Measurements from ENCODE around the gene FOXP1.

Gene FOXP1

DNA sequence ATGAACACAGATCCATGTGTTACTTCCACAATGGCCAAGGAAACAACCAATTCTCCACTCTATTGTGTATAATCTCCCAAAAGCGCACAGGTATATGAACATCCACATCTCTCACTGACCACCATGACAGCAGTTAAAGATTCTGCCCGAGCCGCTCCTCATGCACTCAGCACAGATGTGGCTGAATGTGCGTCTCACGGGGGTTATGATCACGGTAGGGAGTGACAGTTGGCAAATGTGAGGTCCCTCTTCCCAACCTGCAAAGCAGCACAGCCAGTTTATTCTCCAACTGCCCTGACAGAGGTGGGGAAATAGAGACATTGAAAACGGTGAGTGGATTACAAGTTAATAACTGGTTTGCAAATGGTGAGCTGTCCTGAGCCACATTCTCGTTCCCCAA is 17.6 kb downstream of the FOXP1 start:
- POLR2A ChIA-PET, result no interaction called here
- no peak for DNase-seq (ENCODE audit: extremely low spot score)
- CTCF ChIA-PET, result no interaction called here
- TF ChIP-seq ARNT (IDR thresholded peaks at IDR 0.05), result no peak
- no peak for TF ChIP-seq NFRKB (IDR thresholded peaks at IDR 0.05)
- no peak for TF ChIP-seq TARDBP (IDR thresholded peaks at IDR 0.05)
- no peak for TF ChIP-seq ZNF384 (IDR thresholded peaks at IDR 0.05)
- no peak for TF ChIP-seq CTBP1 (IDR thresholded peaks at IDR 0.05; ENCODE audit: borderline replicate concordance)
- TF ChIP-seq BHLHE40 (IDR thresholded peaks at IDR 0.05; ENCODE audit: borderline replicate concordance), result no peak
- no peak for TF ChIP-seq ELF4 (IDR thresholded peaks at IDR 0.05)
- TF ChIP-seq HDGF (IDR thresholded peaks at IDR 0.05; ENCODE audit: borderline replicate concordance), result no peak
- no peak for TF ChIP-seq FOXM1 (IDR thresholded peaks at IDR 0.05; ENCODE audit: borderline replicate concordance)
- no peak for TF ChIP-seq SP1 (IDR thresholded peaks at IDR 0.05)
- TF ChIP-seq FOXA1 (IDR thresholded peaks at IDR 0.05), result no peak
- TF ChIP-seq PKNOX1 (IDR thresholded peaks at IDR 0.05), result no peak
- TF ChIP-seq LEF1 (IDR thresholded peaks at IDR 0.05; ENCODE audit: borderline replicate concordance), result no peak

GRCh38 chr3:71565316-71565715 is 18.2 kb downstream of the FOXP1 start:
- ChIA-PET POLR2A (no interaction called here), CTCF (no interaction called here)
- TF ChIP-seq SUZ12 (IDR thresholded peaks at IDR 0.05) (no peak), NFRKB (IDR thresholded peaks at IDR 0.05) (no peak), TARDBP (IDR thresholded peaks at IDR 0.05) (no peak), SP1 (IDR thresholded peaks at IDR 0.05) (no peak), FOXA1 (IDR thresholded peaks at IDR 0.05) (no peak), PKNOX1 (IDR thresholded peaks at IDR 0.05) (no peak), HDGF (IDR thresholded peaks at IDR 0.05; ENCODE audit: borderline replicate concordance) (no peak), ARNT (IDR thresholded peaks at IDR 0.05) (no peak), LEF1 (IDR thresholded peaks at IDR 0.05; ENCODE audit: borderline replicate concordance) (no peak), CTBP1 (IDR thresholded peaks at IDR 0.05; ENCODE audit: borderline replicate concordance) (no peak)
- no peak for DNase-seq (ENCODE audit: extremely low spot score)

- no peak for DNase-seq (ENCODE audit: extremely low spot score)
- ChIA-PET POLR2A (interaction anchor here (0.8 kb wide), 1 partner anchor 19 kb away, joined by 3 read pairs; the partner anchor contains the start of gene FOXP1), CTCF (no interaction called here)
- TF ChIP-seq ARNT (IDR thresholded peaks at IDR 0.05) (no peak), HDGF (IDR thresholded peaks at IDR 0.05; ENCODE audit: borderline replicate concordance) (no peak), ZNF384 (IDR thresholded peaks at IDR 0.05) (no peak), BHLHE40 (IDR thresholded peaks at IDR 0.05; ENCODE audit: borderline replicate concordance) (no peak), SP1 (IDR thresholded peaks at IDR 0.05) (no peak), CTBP1 (IDR thresholded peaks at IDR 0.05; ENCODE audit: borderline replicate concordance) (no peak), NFRKB (IDR thresholded peaks at IDR 0.05) (no peak), L3MBTL2 (conservative IDR thresholded peaks at IDR 0.05) (no peak), TARDBP (IDR thresholded peaks at IDR 0.05) (no peak)
These were observed 19.2 kb downstream of the FOXP1 start for GRCh38 chr3:71564361-71564760.

DNA sequence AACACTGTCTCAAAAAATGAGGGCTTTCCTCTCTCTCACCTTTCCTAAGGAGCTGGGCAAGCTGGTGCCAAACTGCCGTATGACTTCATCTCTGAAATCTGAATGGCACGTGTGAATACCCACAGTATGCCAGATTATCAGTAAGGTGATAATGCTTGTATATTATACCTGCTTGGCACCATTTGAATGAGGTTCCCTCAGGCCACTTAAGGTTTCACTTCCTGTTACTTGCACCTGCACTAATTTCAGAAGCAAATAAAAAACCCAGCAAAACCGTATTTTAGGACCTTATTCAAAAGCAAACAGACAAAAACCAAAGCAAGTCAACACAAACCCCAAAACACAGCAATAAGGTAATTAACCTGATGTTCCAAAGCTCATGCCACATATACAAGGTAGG is 19.7 kb downstream of the FOXP1 start:
- DNase-seq (ENCODE audit: extremely low spot score), result no peak
- CTCF ChIA-PET, result no interaction called here
- POLR2A ChIA-PET, result interaction anchor here (0.8 kb wide), 1 partner anchor 19 kb away, joined by 3 read pairs; the partner anchor contains the start of gene FOXP1
- TF ChIP-seq TARDBP (IDR thresholded peaks at IDR 0.05) (no peak), BHLHE40 (IDR thresholded peaks at IDR 0.05; ENCODE audit: borderline replicate concordance) (no peak), PKNOX1 (IDR thresholded peaks at IDR 0.05) (no peak), ELF4 (IDR thresholded peaks at IDR 0.05) (no peak), FOXA1 (IDR thresholded peaks at IDR 0.05) (no peak), SUZ12 (IDR thresholded peaks at IDR 0.05) (no peak), FOXM1 (IDR thresholded peaks at IDR 0.05; ENCODE audit: borderline replicate concordance) (no peak), SP1 (IDR thresholded peaks at IDR 0.05) (no peak), FOXK2 (IDR thresholded peaks at IDR 0.05) (no peak), HDGF (IDR thresholded peaks at IDR 0.05; ENCODE audit: borderline replicate concordance) (no peak), ZNF384 (IDR thresholded peaks at IDR 0.05) (no peak), CTBP1 (IDR thresholded peaks at IDR 0.05; ENCODE audit: borderline replicate concordance) (no peak), LEF1 (IDR thresholded peaks at IDR 0.05; ENCODE audit: borderline replicate concordance) (no peak), ARNT (IDR thresholded peaks at IDR 0.05) (no peak), NFRKB (IDR thresholded peaks at IDR 0.05) (no peak), L3MBTL2 (conservative IDR thresholded peaks at IDR 0.05) (no peak)

DNA sequence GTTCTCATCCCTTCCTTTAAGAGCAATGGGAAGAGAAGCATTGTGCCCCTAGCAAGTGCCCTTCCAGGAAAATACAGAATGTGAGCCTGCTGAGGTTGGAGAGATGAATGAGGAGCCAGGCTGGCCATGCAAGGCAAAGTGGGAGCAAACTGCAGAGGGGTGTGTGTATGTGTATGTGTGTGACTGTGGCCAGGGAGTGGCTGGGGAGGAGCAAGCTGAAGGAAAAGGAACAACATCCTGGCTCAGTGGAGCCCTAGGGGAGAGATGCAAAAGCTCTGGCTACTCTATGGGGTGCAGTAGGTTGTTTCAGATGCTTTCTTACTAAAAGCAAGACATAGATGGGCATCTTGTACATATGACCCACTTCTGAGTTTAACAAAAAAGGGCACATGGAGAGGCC is 20.6 kb downstream of the FOXP1 start:
- TF ChIP-seq NFRKB (IDR thresholded peaks at IDR 0.05) (no peak), FOXA1 (IDR thresholded peaks at IDR 0.05) (no peak), SP1 (IDR thresholded peaks at IDR 0.05) (no peak), ZNF384 (IDR thresholded peaks at IDR 0.05) (no peak), TARDBP (IDR thresholded peaks at IDR 0.05) (no peak), LEF1 (IDR thresholded peaks at IDR 0.05; ENCODE audit: borderline replicate concordance) (no peak), CTBP1 (IDR thresholded peaks at IDR 0.05; ENCODE audit: borderline replicate concordance) (no peak), PKNOX1 (IDR thresholded peaks at IDR 0.05) (no peak), FOXK2 (IDR thresholded peaks at IDR 0.05) (no peak), ELF4 (IDR thresholded peaks at IDR 0.05) (no peak)
- ChIA-PET CTCF (no interaction called here), POLR2A (no interaction called here)
- DNase-seq (ENCODE audit: extremely low spot score), result no peak

DNA sequence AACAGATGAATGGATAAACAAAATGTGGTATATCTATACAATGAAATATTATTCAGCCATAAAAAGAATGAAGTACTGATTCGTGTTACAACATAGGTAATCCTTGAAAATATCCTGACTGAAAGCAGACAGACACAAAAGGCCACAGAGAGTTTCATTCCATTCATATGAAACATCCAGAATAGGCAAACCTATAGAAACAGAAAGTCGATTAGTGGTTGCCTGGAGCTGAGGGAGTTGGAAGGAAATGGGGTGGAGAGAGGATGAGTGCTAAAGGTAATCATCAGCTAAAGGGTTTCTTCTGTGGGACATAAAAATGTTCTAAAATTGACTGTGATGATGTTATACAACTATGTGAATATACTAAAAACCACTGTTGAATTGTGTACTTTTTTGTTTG is 22.9 kb downstream of the FOXP1 start:
- ChIA-PET CTCF (no interaction called here), POLR2A (no interaction called here)
- no peak for DNase-seq (ENCODE audit: extremely low spot score)
- TF ChIP-seq SUZ12 (IDR thresholded peaks at IDR 0.05), result no peak
- TF ChIP-seq ELF4 (IDR thresholded peaks at IDR 0.05), result no peak
- no peak for TF ChIP-seq PKNOX1 (IDR thresholded peaks at IDR 0.05)
- no peak for TF ChIP-seq CTBP1 (IDR thresholded peaks at IDR 0.05; ENCODE audit: borderline replicate concordance)
- TF ChIP-seq ZNF384 (IDR thresholded peaks at IDR 0.05), result no peak
- TF ChIP-seq FOXA1 (IDR thresholded peaks at IDR 0.05), result no peak
- TF ChIP-seq LEF1 (IDR thresholded peaks at IDR 0.05; ENCODE audit: borderline replicate concordance), result no peak
- no peak for TF ChIP-seq FOXM1 (IDR thresholded peaks at IDR 0.05; ENCODE audit: borderline replicate concordance)

All from HEK293T (cell line).